Stimulated activated CD4-positive, alpha-beta T cell treated with anti-CD3 and anti-CD28 coated beads, TNF-alpha, amount 100 ng/mL, for 24 hours (primary cell): ENCODE measurements around the gene WDR38.

Experiments used
- DNase-seq, 3 experiments: peaks; one replicate each; pipeline ENCODE4 v3.0.0-alpha.2; 2020; ENCODE audit warnings: low read depth in 3 of 3

WDR38 gene

DNA sequence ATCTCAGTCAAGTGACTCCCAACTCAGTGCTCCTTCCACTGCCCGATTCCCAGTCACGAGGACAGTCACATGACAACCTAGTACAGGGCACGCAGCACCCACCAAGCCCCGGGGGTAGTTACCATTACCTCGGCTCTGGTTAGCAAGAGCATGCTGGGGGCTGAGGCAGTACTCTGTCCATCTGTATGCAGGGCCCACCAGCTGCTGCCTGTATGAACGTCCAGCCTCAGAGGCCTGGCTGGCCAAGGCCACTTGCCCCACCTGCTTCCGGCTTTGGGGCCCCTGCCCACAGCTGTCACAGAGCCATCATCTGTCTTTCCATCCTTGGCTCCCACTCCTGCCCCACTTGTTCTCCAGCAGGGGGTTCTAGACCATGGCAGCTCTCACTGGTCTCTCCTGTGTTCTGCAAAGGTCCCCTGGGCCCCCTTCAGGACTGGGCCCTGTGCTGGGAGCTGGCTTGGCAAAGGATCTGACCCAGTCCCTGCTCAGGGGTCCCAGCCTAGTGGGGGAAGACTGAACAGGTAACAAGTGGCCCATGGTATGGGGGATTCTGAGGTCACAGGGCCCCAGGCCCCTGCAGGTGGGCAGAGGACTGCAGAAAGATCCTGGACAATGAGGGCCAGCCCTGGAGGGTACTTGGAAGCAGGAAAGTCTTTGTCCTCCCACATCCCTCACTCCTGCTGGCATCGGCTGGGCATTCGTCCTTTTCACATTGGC lies 5.2 kb downstream of the WDR38 start:
- DNase-seq, result no peak

DNA sequence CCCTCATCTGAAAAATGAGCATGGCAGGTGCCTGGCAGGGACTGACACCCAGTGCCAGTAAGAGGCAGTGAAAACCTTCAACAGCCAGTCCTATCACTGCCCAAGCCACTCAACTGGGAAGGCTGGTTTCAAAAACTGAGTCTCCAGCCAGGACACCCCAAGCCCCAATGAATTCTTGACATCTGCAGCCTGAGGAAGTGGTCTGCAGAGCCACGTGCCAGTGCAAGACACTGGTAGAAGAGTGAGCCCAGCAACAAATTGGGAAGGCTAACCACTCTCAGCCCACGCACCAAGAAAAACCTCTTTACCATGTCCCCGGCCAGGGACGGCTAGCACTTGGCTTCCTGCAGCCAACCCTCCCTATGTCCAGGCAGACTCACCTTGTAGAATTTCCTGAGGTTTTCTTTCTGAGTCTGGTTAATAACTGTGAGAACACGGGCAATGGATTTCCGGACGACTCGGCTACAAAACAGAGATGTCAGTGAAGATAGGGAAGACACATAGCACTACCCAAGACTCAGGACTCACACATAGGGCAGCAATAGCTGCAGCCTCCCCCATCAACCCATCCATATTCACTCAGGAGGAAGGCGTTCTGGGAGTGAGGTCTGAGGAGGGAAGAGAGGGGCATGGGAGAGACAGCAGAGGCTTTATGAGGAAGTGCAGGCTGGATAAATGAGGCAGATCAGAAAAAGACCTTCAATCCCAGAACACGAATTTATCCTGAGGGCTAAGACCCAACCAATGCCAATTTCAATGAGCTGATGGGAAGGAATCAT lies 6.7 kb downstream of the WDR38 start:
- DNase-seq, result no peak

DNA sequence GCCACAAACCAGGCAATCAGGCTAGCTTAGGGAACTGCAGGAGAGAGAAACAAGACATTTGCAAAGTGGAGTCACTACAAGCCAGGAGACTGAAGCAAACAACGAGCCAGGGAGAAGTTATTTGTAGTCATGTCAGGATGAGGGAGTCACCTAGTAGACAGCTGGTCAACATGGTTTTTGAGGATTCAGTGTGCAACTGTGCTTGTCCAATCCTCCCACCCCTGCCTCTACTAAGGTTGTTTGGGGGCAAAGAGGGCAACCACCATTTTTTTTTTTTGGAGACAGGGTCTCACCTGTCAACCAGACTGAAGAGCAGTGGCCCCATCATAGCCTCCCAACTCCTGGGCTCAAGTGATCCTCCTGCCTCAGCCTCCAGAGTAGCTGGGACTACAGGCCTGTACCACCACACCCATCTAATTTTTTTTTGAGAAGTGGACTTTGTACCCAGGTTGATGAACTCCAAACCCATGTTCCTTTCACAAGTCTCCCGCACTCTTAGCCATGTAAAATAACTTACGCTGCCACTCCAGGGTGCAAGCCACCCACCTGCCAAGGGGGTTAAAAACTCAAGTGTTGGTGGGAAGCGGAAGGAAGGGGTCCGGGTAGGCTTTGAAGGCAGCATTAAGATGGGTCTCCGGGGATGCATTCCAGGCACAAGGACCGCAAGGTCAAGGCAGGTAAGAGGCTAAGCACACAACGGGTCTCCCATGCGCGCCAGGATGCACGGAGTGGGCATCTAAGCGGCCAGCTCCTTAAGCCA lies 7.5 kb downstream of the WDR38 start:
- DNase-seq, result no peak

DNA sequence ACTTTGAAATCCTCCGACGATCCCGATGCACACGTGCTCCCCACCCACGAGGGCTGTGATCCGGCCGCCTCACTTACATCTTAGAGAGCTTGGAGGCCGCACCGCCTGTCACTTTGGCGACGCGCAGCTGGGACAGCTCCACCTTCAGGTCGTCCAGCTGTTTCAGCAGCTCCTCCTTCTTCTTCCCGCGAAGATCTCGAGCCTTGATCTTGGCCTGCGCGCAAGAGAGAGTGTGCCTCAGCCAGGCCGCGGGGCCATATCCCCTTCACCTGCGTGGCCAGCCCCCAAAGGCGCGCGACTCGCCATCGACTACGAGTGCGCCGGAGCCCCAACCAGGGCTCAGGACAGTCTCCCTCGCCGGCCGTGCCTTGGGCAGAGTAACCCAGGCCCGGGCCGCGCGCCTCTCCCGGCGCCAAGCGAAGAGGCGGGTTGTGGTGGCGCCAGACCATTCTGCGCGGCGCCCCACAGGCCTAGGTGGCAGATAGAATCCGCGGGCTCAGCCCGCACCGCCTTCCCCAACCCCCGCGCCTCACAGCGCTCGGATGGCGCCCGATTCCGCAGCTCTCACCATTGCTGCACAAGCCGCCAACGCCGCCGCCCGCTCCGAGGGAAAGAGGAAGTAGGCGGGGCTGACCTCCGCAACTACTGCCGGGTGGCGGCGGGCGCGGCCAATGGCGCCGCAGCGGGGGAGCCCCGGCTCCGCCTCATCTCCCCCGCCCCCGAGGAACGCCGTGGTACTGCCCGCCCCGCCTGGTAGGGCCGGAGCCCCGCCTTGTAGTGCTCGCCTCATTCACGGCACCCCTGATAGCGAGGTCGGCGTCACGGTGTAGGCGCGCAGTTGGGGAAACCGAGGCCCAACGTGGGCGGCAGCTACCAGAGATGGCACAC lies 8.3 kb downstream of the WDR38 start, which contains the start of the genes ARPC5L and RPL35:
Gene ARPC5L (plus strand): TSS at position 789 of the 888 bp plus-strand sequence. CDS start 7,161 bp downstream, outside the sequence.
Gene RPL35 (minus strand): TSS at position 616 of the 888 bp plus-strand sequence. CDS start 45 bp downstream, at position 571.
- DNase-seq, result peak; percentile 92 to 95 (median 95)

DNA sequence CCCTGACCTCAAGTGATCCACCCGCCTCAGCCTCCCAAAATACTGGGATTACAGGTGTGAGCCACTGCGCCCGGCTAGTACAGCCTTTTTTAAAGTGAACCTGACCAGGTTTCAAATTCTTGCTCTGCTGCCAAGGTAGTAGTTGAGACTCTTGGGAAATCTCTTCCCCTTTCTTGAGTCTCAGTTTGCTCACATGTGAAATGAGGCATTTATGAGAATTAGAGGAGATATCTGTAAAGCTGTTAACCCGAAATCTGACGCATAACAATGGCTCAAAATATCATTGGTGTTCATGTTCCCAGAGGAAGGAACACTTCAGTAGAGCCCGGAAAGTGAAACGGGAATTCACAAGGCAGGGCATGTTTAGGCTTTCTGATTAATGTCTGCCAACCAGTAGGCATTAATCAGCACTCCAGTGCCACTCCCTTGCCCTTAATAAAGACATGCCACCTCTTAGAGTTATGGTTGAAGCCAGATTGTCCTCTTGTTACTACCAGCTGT lies 10.2 kb downstream of the WDR38 start:
- no peak for DNase-seq

DNA sequence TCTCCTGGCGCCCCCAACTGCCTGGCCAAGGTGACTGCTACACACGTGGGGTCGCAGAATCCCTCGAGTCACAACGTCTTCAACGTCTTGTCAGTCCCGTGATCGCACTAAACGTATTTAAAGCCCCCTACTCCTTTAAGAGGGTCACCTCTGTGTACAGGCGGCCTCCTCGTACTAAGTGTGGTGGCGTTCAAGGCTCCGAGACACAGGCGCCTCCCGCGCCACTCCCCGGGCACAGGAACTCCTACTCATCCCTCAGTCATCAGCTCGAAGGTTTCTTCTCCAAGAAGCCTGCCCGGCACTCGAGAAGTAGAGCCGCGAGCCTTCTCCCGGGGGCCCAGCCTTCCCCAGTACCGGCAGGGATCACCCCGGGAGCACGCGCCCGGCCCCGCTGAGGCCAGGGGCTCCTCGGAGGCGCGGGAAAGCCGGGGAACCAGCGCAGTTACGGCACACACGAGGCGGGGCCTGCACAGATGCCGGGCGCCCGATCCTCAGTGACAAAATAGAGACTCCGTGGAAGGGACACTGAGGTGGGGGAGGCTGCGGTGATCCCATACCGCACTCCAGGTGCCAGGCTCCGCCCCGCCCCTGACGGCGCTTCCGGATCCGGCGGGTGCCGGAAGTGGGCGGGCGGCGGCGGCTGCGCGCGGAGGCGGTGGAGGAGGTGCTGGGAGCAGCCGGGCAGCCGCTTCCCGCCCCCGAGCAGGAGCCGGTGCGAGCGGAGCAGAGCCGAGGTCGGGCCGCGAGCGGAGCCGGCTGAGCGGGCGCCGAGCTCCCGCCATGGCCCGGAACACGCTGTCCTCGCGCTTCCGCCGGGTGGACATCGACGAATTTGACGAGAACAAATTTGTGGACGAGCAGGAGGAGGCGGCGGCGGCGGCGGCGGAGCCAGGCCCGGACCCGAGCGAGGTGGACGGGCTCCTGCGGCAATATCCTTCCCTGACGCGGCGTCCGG lies 15.5 kb downstream of the WDR38 start:
- peak; percentile 82 to 91 (median 89) for DNase-seq

DNA sequence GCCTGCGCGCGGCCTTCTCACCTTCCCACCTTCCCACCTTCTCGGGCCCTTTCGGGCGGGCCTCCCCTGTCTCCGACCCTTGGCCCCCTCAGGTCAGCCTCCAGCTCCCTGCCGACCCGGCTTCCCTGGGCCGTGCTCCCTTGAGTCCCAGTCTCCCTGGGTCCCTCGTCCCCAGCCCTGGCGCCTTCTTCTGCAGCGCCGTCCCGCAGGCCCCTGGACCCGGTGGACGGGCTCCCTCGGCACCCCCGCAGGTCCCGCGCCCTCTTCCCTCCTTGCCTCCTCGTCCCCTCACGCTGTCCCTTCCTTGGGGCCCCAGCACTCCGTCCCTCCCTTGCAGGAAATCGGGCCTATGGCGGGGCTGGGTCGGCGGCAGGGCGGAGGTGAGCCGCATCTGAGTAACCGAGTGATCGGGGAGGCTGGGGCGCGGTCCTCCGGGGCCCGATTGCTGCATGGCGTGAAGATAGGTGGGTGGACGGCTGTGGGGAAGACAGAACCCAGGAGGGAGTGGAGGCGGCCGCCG lies 16.3 kb downstream of the WDR38 start:
- peak in 2 of 3 experiments; percentile 33 for DNase-seq

DNA sequence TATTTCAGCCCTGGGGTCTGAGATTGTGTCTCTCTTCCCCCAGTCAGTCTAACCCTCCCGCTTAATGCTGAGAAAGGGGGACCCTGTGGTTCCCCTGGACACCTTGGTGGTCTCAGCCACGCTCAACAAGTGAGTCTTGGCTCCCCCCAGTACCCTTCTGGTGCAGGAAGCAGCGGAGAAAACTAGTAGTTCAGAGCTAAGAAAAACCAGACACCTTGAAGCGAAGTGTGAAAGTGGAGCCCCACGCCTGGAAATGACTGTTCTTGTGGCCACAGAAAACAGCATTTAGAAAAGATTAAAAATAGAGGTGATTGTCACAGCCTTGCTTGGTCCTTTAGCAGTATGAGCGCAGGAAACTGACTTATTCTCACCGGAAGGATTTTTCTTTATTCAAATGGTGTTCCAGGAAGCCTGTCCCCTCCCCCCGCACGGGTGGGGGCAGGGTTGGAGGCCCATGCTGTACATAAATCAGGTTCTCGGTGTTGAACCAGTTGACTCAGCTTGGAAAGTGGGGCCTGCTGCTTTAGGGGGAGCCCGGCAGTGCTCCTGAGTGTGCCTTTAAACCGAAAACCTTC lies 16.8 kb downstream of the WDR38 start:
- DNase-seq, result peak; percentile 74 to 93 (median 77)

DNA sequence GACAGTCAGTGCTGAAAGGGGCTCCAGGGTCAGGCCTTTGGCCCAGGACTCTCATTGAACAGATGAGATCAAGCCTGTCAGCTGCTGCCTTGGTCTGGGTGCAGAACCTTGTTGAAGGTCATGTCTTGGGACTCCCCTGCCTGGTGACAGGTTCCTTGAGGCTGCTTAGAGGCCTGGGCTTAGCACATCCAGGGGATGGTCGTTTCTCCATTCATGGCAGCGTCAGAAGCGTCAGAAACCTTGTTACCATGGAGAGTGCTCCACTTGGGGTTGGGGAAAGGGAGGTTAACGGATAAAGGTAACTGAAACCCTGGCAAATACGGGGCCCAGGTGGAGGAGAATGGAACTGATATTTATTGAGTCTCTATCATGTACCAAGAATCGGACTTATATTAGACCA lies 17.5 kb downstream of the WDR38 start:
- DNase-seq, result no peak

DNA sequence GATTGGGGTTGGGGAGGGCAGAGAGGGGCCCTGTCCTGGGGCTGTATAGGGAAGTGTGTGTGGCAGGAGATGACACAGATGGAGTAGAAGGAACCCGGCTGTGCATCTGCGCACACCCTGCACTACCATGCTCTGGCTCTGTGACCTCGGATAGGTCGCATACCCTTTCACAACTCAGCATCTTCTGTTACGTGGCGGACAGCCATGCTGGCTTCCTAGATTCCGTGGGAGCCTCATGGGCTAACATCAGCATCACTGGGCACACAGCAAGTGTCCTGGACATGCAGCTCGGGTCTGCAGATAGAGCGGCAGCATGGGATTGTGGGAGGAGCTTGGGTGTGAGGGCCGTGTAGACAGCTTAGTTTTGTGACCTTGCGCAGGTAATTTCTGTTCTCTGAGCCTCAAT lies 17.9 kb downstream of the WDR38 start:
- no peak for DNase-seq

DNA sequence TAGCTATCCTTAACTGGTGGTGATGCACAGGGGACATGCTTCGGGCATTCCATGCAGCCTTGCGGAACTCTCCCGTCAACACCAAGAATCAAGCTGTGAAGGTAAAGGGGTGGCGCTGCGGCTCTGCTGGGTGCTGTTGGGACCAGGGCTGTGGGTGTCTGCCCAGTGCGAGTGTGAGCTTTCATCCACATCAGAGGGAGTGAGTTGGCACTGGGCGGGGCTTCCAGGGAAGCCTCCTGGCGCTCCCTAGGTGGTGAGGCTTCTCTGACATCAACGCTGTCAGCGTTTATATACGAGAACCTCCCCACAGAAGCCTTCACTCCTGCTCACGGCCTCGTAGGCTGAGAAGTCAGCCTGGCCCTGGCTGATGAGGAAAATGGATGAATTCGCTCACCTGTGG lies 20.4 kb downstream of the WDR38 start:
- no peak for DNase-seq

DNA sequence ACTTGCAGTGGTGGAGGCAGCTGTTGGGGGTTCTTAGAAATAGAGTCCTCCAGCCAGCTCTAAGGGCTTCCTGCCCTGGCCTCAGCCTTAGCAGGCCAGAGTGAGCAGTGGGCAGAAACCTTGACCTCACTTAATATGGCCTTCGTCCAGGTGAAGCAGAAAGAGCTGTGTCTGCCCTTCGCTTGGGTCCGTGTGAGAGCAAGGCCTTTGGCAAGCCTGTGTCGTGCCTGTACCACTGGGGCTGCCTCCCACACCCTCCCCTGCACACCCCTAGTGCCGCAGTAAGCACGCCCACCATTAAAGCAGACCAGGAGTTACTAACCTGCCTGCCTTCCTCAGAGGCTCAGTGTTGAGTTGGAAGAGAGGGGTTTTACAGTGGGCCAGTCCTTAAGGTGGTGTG lies 22.2 kb downstream of the WDR38 start:
- no peak for DNase-seq

DNA sequence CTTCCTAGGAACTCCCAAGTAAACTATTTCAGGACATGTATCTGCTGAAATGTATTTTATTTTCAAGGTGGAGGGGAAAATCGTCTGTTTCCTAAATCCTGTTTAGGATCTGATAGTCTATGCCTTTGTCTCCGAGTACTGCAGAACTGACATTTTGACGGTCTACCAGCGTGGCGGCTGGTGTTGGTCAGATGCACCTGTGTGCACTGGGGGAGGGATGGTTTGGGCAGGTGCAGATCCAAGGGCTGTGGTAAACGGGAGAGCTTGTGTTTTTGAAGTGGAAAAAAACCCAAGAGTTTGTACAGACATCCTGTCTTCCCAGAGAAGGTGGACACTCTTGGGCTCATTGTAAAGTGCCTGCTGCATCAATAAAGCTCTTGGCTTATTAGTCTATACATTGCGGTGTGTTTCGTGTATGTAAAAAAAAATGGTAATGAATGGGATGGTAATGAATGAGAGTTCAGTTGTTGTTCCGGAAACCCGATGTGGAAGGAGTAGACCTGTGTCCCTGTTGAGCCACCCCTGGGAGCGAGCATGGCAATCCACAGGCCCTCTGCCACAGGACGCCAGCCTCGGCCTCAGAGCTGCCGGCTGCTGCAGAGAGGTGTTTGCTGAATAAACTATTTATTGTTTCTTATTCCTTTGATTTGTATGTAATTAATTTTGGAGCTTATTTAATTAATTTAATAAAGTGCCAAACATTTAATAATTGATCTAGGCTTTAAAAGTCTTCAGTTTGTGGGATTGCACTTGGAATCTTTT lies 23.9 kb downstream of the WDR38 start:
- no peak for DNase-seq

DNA sequence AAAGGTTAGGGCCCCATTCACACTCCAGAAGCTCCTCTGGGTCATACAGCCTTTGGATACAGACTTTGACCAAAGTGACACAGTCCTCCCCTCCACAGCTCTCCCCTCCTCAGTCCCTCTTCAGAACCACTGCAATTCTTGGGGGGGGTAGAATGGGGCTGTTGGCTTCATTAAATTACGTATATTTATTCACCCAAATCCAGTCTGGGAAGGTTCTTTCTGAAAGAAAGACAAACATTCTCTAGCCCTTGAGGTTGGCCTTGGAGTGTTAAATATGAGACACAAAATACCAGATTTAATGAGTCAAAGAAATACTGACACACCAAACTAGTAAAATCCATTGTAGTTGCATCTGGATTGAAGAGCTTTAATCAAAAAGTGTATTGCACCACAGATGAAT lies 24.8 kb downstream of the WDR38 start:
- DNase-seq, result no peak

DNA sequence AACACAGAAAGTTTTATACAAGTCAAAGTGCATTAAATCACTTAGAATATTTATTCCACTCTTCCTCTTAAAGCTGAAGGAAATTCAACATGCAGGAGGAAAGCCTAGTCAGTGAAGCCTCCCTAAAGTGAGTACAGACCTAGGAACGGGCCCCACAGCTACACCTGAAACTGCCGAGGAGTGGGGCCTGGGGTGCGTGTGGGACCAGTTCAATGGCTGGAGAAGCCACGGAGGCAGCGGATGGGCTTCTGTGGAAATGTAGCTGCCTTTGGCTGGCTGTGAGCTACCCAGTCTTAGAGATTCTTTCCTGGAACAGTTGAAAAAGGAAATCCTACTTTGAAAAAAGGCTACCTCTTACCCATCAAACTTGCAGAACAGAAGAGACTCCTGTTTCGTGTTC lies 25.3 kb downstream of the WDR38 start:
- DNase-seq, result no peak

DNA sequence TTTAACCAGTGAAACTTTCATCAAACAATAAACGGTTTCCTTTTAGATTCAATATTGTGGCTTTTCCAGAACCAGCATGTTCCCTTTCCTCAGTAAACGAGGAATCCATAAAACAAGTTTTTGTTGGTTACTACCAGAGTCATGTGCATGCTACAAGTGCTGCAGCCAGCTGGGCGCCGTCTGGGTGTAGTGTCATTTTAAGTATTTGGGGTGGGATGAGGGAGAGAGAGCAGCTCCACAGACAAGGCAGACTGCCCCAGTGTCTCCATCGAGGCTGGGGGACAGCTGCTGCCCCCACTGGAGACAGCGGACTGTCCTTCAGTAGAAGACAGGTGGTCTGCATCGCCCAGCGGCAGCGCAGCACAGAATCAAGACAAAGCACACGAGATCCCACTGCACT lies 26.0 kb downstream of the WDR38 start:
- no peak for DNase-seq

DNA sequence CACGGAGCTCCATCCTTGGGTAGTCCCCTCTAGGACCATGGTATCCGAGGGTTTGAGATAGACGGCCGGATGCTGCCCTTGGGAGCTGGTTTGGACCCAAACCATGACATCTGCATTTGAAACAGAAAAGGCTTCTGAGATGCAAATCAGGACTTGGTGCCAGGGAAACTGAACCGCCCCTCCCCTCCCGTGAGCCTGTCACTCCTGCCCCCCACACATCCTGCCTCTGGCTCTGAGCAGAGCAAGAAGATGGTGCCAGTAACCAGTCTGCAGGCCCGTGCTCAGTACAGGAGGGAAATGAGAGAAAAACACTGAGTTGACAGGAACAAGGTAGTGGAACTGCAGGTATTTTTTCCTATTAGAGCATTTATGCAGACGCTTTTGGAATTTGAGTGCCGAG lies 27.2 kb downstream of the WDR38 start:
- DNase-seq, result no peak

DNA sequence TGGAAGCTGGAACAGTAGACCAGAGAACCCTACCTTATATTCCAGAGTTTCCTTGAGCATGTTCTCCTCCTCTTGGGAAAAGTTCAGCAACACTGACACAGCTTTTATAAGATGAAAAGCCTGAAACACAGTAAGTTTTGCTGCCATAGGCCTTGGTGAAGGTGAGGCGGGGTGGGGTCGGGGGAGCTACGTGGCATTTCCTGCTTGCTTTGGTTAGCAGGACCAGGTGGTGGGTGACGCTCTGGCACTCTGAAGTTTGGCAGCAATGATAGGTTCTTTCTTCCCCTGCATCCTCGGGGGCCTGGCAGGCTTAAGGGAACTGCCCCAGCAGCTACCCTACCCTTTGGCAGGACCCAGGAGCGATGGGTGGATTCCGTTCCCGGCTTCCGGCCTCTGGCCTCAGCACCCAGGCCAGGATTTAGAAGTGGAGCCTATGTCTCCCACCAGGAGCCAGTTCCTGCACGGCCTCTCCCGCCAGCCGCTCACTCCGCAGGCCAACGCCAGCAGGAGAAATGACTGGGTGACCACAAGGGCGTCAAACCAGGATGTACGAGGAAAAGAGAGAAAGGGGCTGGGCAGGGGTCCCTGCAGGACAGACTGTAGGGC lies 28.0 kb downstream of the WDR38 start:
- DNase-seq, result no peak
